GM12892 (cell line): ENCODE results near the gene GARS1.

ENCODE experiments used
- POLR2A ChIP-seq: IDR thresholded peaks from 2 replicates; pipeline ENCODE4 v1.6.1; 2011; ENCODE audit warnings: low read depth, low read length, control low read depth
- POLR2AphosphoS5 ChIP-seq: IDR thresholded peaks from 2 replicates; pipeline ENCODE4 v1.6.1; 2011; ENCODE audit warnings: low read depth, low read length, control low read depth
- TAF1 ChIP-seq: IDR thresholded peaks from 2 replicates; pipeline ENCODE4 v1.6.1; 2011; ENCODE audit warnings: low read depth, mild to moderate bottlenecking, control low read depth, low read length, borderline replicate concordance

DNA sequence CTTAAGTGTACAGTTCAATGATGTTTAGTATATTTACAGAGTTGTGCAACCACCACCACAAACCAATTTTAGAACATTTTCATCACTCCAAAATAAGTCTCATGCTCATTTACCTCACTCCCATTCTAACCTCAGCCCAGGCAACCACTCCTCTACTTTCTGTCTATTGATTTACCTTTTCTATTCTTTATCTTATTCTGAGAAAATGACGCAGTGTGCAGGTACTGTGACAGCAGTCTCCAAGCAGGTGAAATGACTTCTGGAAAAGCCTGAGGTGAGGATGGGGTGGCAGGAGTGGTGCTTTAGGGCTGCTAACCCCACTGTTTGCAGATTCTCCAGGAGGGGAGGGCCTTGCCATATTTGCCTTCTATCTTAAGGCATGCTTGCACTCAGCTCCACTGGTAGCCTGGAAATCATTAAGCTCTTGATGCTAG, 39.5 kb downstream of the GARS1 start:
- no peak for TF ChIP-seq POLR2A
- no peak for TF ChIP-seq POLR2AphosphoS5
- no peak for TF ChIP-seq TAF1
